ENCODE results near the gene DDX51. TPM values are rescaled to one million over a fixed set of nuclear protein-coding genes. Genes with fewer than 3 reads are reported as not detected.
A peak's percentile ranks its signal among the peaks of the same experiment; 100 is the strongest.

The DDX51 gene
- total and polyA plus RNA-seq, 4 donors = 2.5 to 7.5 (median 5.5) TPM

GRCh38 chr12:132153501-132154340, 9.6 kb upstream of the DDX51 start:
- Histone ChIP-seq H3K4me1 (ENCODE audit: control insufficient read depth in 4 of 4, insufficient read depth in 4 of 4, low read length in 3 of 4) (peaks cover 0 to 7% (median 2%) of the 10 kb centered on the region in 4 donors), H3K4me3 (ENCODE audit: low read depth in 1 of 3, low read length in 3 of 3) (no peak overlapping the region), H3K9me3 (ENCODE audit: control insufficient read depth in 4 of 4, low read length in 3 of 4) (no peaks in the 10 kb centered on the region), H3K27ac (ENCODE audit: low read depth in 1 of 2, low read length in 2 of 2) (no peak overlapping the region), H3K9ac (ENCODE audit: low read depth in 1 of 2, low read length in 2 of 2) (no peak overlapping the region), H3K27me3 (ENCODE audit: control insufficient read depth in 4 of 4, insufficient read depth in 4 of 4, low read length in 3 of 4) (no peaks in the 10 kb centered on the region), H3K36me3 (ENCODE audit: control insufficient read depth in 4 of 4, insufficient read depth in 3 of 4, low read depth in 1 of 4, low read length in 3 of 4) (peaks cover 0 to 10% (median 4%) of the 10 kb centered on the region in 4 donors)
- 45% methylated on average over 41 of the region's 41 CpGs for WGBS
- peak; percentile 56 for DNase-seq (ENCODE audit: low spot score)
- TF ChIP-seq RXRA (IDR thresholded peaks at IDR 0.05) (no peak), CTCF (IDR thresholded peaks at IDR 0.05; ENCODE audit: low read depth, low read length, missing input control) (peak; percentile 81), REST (IDR thresholded peaks at IDR 0.05) (no peak), RAD21 (IDR thresholded peaks at IDR 0.05) (peak in 1 of 2 donors; percentile 94)

- TF ChIP-seq HNF4A (conservative IDR thresholded peaks at IDR 0.05) = no peak
- no peak for TF ChIP-seq JUND (IDR thresholded peaks at IDR 0.05)
- no peak for TF ChIP-seq RXRA (IDR thresholded peaks at IDR 0.05)
- H3K4me1 ChIP-seq (ENCODE audit: control insufficient read depth in 4 of 4, insufficient read depth in 4 of 4, low read length in 3 of 4) = peaks cover 0 to 7% (median 2%) of the 10 kb centered on the region in 4 donors
- no peak overlapping the region for H3K9ac ChIP-seq (ENCODE audit: low read depth in 1 of 2, low read length in 2 of 2)
- H3K36me3 ChIP-seq (ENCODE audit: control insufficient read depth in 4 of 4, insufficient read depth in 3 of 4, low read depth in 1 of 4, low read length in 3 of 4) = peaks cover 0 to 10% (median 4%) of the 10 kb centered on the region in 4 donors
- H3K9me3 ChIP-seq (ENCODE audit: control insufficient read depth in 4 of 4, low read length in 3 of 4) = no peaks in the 10 kb centered on the region
- H3K27me3 ChIP-seq (ENCODE audit: control insufficient read depth in 4 of 4, insufficient read depth in 4 of 4, low read length in 3 of 4) = no peaks in the 10 kb centered on the region
- WGBS = 94% methylated on average over 20 of the region's 20 CpGs
- DNase-seq (ENCODE audit: low spot score) = no peak
- no peak overlapping the region for H3K4me3 ChIP-seq (ENCODE audit: low read depth in 1 of 3, low read length in 3 of 3)
- no peak overlapping the region for H3K27ac ChIP-seq (ENCODE audit: low read depth in 1 of 2, low read length in 2 of 2)
Observed at GRCh38 chr12:132152953-132153352, 8.8 kb upstream of the DDX51 start.

GRCh38 chr12:132152411-132152821, 8.3 kb upstream of the DDX51 start:
- TF ChIP-seq ATF3 (IDR thresholded peaks at IDR 0.05) = no peak
- DNase-seq (ENCODE audit: low spot score) = no peak
- Histone ChIP-seq H3K9ac (ENCODE audit: low read depth in 1 of 2, low read length in 2 of 2) (no peak overlapping the region), H3K36me3 (ENCODE audit: control insufficient read depth in 4 of 4, insufficient read depth in 3 of 4, low read depth in 1 of 4, low read length in 3 of 4) (peaks cover 0 to 8% (median 5%) of the 10 kb centered on the region in 4 donors), H3K27ac (ENCODE audit: low read depth in 1 of 2, low read length in 2 of 2) (no peak overlapping the region), H3K27me3 (ENCODE audit: control insufficient read depth in 4 of 4, insufficient read depth in 4 of 4, low read length in 3 of 4) (no peaks in the 10 kb centered on the region), H3K4me1 (ENCODE audit: control insufficient read depth in 4 of 4, insufficient read depth in 4 of 4, low read length in 3 of 4) (peaks cover 0 to 7% (median 2%) of the 10 kb centered on the region in 4 donors), H3K9me3 (ENCODE audit: control insufficient read depth in 4 of 4, low read length in 3 of 4) (no peaks in the 10 kb centered on the region), H3K4me3 (ENCODE audit: low read depth in 1 of 3, low read length in 3 of 3) (no peak overlapping the region)
- 94% methylated on average over 9 of the region's 9 CpGs for WGBS

Data from liver (tissue), 9 donors.